ENCODE results near the gene SLC12A8. TPM values are rescaled to one million over a fixed set of nuclear protein-coding genes. Genes with fewer than 3 reads are reported as not detected.

The SLC12A8 gene
- total and polyA plus RNA-seq, 2 donors (not counting 1 experiment from before 2014, with no cell fraction given): 0.57 to 1.1 TPM

GRCh38 chr3:125128861-125129501, 83.6 kb downstream of the SLC12A8 start:
- no peak for ATAC-seq (ENCODE audit: low read depth)
- Histone ChIP-seq H3K4me1 (ENCODE audit: control insufficient read depth in 2 of 2, insufficient read depth in 2 of 2, low read length in 2 of 2) (peaks cover 12 to 37% of the 10 kb centered on the region in 2 donors), H3K79me2 (ENCODE audit: control insufficient read depth, insufficient read depth, low read length) (no peaks in the 10 kb centered on the region), H3K9me3 (ENCODE audit: control extremely low read depth in 1 of 3, control insufficient read depth in 2 of 3, insufficient read depth in 1 of 3, low read length in 2 of 3) (peaks cover 0 to 3% (median under 1%) of the 10 kb centered on the region in 3 donors), H3K36me3 (replicated peaks in 1 of 2; ENCODE audit: control extremely low read depth in 1 of 2, control insufficient read depth in 1 of 2, extremely low read depth in 1 of 2, insufficient read depth in 2 of 2, low read length in 1 of 2) (no peaks in the 10 kb centered on the region), H3K4me2 (replicated peaks; ENCODE audit: low read depth, low read length, poor library complexity, severe bottlenecking) (no peak overlapping the region), H2AFZ (ENCODE audit: insufficient read depth, low read depth, low read length, poor library complexity, severe bottlenecking) (no peak overlapping the region), H3K27me3 (replicated peaks in 1 of 4; ENCODE audit: control extremely low read depth in 1 of 4, control insufficient read depth in 3 of 4, insufficient read depth in 4 of 4, low read length in 3 of 4) (no peaks in the 10 kb centered on the region), H4K20me1 (ENCODE audit: control insufficient read depth, insufficient read depth, low read length, poor library complexity, severe bottlenecking) (no peaks in the 10 kb centered on the region), H3K4me3 (ENCODE audit: control extremely low read depth in 1 of 5, extremely low read depth in 1 of 5, insufficient read depth in 1 of 5, low read depth in 2 of 5, low read length in 4 of 5) (no peak overlapping the region), H3K27ac (ENCODE audit: low read length in 2 of 2) (no peak overlapping the region), H3K9ac (ENCODE audit: low read length) (no peak overlapping the region)
- Mint-ChIP-seq H3K9me3 (ENCODE audit: insufficient read depth) (no peaks in the 10 kb centered on the region), H3K4me1 (peaks cover 22% of the 10 kb centered on the region), H3K4me3 (no peak overlapping the region), H3K27me3 (no peaks in the 10 kb centered on the region), H3K27ac (no peak overlapping the region)
- ChIA-PET CTCF (interaction anchor here (1.5 kb wide), 1 partner anchor 16 kb away, joined by 4 read pairs; no protein-coding TSS in a partner anchor), POLR2A (no interaction called here)
- no peak for DNase-seq
- intact Hi-C loops (cut with micrococcal nuclease): no loop called here
- WGBS (ENCODE audit: insufficient coverage): 54% methylated on average over 3 of the region's 3 CpGs
- TF ChIP-seq CTCF (IDR thresholded peaks at IDR 0.05) (no peak), EZH2 (IDR thresholded peaks at IDR 0.05; ENCODE audit: borderline replicate concordance, insufficient read depth, low read depth, low read length, poor library complexity, severe bottlenecking) (no peak)

- no peak for TF ChIP-seq EZH2 (IDR thresholded peaks at IDR 0.05; ENCODE audit: borderline replicate concordance, insufficient read depth, low read depth, low read length, poor library complexity, severe bottlenecking)
- TF ChIP-seq CTCF (IDR thresholded peaks at IDR 0.05): no peak
- Mint-ChIP-seq H3K27ac (no peak overlapping the region), H3K4me3 (no peak overlapping the region), H3K9me3 (ENCODE audit: insufficient read depth) (peaks cover 2% of the 10 kb centered on the region), H3K27me3 (no peaks in the 10 kb centered on the region), H3K4me1 (peaks cover 19% of the 10 kb centered on the region)
- Histone ChIP-seq H2AFZ (ENCODE audit: insufficient read depth, low read depth, low read length, poor library complexity, severe bottlenecking) (no peak overlapping the region), H3K27ac (ENCODE audit: low read length in 2 of 2) (no peak overlapping the region), H3K79me2 (ENCODE audit: control insufficient read depth, insufficient read depth, low read length) (no peaks in the 10 kb centered on the region), H3K27me3 (replicated peaks in 1 of 4; ENCODE audit: control extremely low read depth in 1 of 4, control insufficient read depth in 3 of 4, insufficient read depth in 4 of 4, low read length in 3 of 4) (no peaks in the 10 kb centered on the region), H3K36me3 (replicated peaks in 1 of 2; ENCODE audit: control extremely low read depth in 1 of 2, control insufficient read depth in 1 of 2, extremely low read depth in 1 of 2, insufficient read depth in 2 of 2, low read length in 1 of 2) (no peaks in the 10 kb centered on the region), H3K9me3 (ENCODE audit: control extremely low read depth in 1 of 3, control insufficient read depth in 2 of 3, insufficient read depth in 1 of 3, low read length in 2 of 3) (peaks cover 0 to 6% (median 5%) of the 10 kb centered on the region in 3 donors), H4K20me1 (ENCODE audit: control insufficient read depth, insufficient read depth, low read length, poor library complexity, severe bottlenecking) (no peaks in the 10 kb centered on the region), H3K4me2 (replicated peaks; ENCODE audit: low read depth, low read length, poor library complexity, severe bottlenecking) (no peak overlapping the region), H3K9ac (ENCODE audit: low read length) (no peak overlapping the region), H3K4me1 (ENCODE audit: control insufficient read depth in 2 of 2, insufficient read depth in 2 of 2, low read length in 2 of 2) (peaks cover 5 to 20% of the 10 kb centered on the region in 2 donors), H3K4me3 (ENCODE audit: control extremely low read depth in 1 of 5, extremely low read depth in 1 of 5, insufficient read depth in 1 of 5, low read depth in 2 of 5, low read length in 4 of 5) (no peak overlapping the region)
- ChIA-PET CTCF (no interaction called here), POLR2A (no interaction called here)
- intact Hi-C loops (cut with micrococcal nuclease): no loop called here
- DNase-seq (no peak), ATAC-seq (ENCODE audit: low read depth) (no peak)
- WGBS (ENCODE audit: insufficient coverage): 100% methylated on average over 1 of the region's 2 CpGs
Observed at GRCh38 chr3:125126323-125126722, 86.2 kb downstream of the SLC12A8 start.

Measured in B cell (primary cell).